Memory B cell (primary cell): Measurements from ENCODE around the gene SRBD1.

Experiments
- ATAC-seq: fragments of 150-1000 bp; cut with Tn5 transposase; 2 replicates; pipeline ENCODE4 v1.10.0; 2021; ENCODE audit warnings: low read depth, mild to moderate bottlenecking, moderate library complexity
- DNase-seq, 2 donors: peaks; one replicate each; pipeline ENCODE4 v3.0.0; 2022; ENCODE audit warnings: low spot score in 2 of 2
- H3K27ac Mint-ChIP-seq: one replicate; pipeline ENCODE4 v1.8.0; 2022; ENCODE audit warnings: mild to moderate bottlenecking, moderate library complexity, mixed read lengths
- H3K27me3 Mint-ChIP-seq: one replicate; pipeline ENCODE4 v1.8.0; 2022; ENCODE audit warnings: mixed read lengths
- H3K36me3 Mint-ChIP-seq: one replicate; pipeline ENCODE4 v1.8.0; 2022; ENCODE audit warnings: mild to moderate bottlenecking, mixed read lengths
- H3K4me1 Mint-ChIP-seq: one replicate; pipeline ENCODE4 v1.8.0; 2022; ENCODE audit warnings: mixed read lengths
- H3K4me3 Mint-ChIP-seq: one replicate; pipeline ENCODE4 v1.8.0; 2022; ENCODE audit warnings: mild to moderate bottlenecking, moderate library complexity, mixed read lengths
- H3K9me3 Mint-ChIP-seq: one replicate; pipeline ENCODE4 v1.8.0; 2022; ENCODE audit warnings: mixed read lengths

SRBD1 gene, protein sequence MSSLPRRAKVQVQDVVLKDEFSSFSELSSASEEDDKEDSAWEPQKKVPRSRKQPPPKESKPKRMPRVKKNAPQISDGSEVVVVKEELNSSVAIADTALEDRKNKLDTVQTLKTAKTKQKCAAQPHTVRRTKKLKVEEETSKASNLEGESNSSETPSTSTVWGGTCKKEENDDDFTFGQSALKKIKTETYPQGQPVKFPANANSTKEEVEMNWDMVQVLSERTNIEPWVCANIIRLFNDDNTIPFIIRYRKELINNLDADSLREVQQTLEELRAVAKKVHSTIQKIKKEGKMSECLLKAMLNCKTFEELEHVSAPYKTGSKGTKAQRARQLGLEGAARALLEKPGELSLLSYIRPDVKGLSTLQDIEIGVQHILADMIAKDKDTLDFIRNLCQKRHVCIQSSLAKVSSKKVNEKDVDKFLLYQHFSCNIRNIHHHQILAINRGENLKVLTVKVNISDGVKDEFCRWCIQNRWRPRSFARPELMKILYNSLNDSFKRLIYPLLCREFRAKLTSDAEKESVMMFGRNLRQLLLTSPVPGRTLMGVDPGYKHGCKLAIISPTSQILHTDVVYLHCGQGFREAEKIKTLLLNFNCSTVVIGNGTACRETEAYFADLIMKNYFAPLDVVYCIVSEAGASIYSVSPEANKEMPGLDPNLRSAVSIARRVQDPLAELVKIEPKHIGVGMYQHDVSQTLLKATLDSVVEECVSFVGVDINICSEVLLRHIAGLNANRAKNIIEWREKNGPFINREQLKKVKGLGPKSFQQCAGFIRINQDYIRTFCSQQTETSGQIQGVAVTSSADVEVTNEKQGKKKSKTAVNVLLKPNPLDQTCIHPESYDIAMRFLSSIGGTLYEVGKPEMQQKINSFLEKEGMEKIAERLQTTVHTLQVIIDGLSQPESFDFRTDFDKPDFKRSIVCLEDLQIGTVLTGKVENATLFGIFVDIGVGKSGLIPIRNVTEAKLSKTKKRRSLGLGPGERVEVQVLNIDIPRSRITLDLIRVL

DNA sequence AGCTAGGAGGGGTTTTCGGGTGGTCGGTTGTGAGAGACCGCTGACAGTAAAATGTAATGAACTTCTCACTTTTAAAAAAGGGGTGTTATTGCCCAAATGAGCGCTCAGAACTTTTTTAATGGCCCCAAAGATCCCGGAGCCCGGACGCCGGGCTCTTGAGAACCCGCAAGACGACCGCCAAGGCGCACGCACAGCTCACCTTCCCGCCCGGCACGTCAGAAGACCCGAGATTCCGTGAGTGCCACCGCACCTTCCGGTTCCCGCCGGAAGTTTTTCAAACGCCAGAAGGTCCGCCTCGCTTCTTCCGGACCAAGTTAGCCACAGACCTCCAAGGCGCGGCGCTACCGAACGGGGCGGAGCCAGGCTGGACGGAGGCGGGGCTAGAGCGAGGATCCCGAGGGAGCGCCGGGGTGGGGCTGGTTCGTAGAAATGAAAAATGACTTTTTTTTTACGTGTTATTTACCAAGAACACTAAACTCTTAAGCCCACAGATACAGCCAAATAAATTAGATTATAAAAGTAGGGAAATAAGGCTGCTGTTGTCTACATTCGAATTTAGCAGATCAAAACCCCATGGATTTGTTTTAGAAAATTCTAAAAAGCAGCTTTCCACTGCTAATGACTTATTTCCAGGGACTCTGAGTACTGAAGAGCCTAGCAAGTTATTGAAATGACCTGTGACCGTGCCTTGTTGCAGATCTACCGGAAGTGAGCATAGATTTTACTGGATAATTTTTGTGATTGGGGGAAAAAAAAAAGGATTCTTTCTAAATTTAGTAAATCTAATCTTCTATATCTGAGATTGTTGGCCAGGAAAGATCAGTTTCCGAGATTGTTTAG is at the start of gene SRBD1:
Gene SRBD1, minus strand, starts transcription at position 248 of the 840 bp plus-strand sequence. CDS start 5,826 bp downstream, outside the sequence.
- no peaks in the 10 kb centered on the region for H3K9me3 Mint-ChIP-seq
- H3K27ac Mint-ChIP-seq = peak within 1 kb of the TSS; percentile 95
- H3K27me3 Mint-ChIP-seq = no peaks in the 10 kb centered on the region
- H3K4me1 Mint-ChIP-seq = peaks cover 23% of the 10 kb centered on the region
- peak within 1 kb of the TSS; percentile 96 for H3K4me3 Mint-ChIP-seq
- ATAC-seq = peak; percentile 88
- DNase-seq = peak; percentile 91
- H3K36me3 Mint-ChIP-seq = peaks cover 2% of the 10 kb centered on the region

DNA sequence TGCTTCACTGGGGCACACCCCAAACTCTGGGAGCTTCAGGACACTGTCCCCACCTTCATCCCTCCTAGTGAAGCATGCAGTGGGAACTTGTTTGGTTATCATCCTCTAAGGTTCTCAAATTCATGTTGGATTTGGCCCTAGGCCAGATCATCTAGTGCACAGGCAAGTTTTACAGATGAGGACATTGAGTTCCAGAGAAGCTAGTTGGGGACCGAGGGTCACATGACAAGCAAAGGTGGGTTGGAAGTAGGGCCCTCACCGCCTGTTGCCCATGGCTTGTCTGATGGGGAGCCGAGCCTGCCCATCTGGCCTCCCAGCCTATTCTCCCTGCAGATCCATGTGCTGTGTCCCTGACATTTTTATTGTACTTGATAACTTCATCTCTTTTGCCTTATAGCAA is 43.2 kb upstream of the SRBD1 start:
- H3K9me3 Mint-ChIP-seq = no peaks in the 10 kb centered on the region
- no peak for ATAC-seq
- H3K27ac Mint-ChIP-seq = no peak overlapping the region
- no peak overlapping the region for H3K4me3 Mint-ChIP-seq
- peaks cover 41% of the 10 kb centered on the region for H3K4me1 Mint-ChIP-seq
- peaks cover 5% of the 10 kb centered on the region for H3K36me3 Mint-ChIP-seq
- no peaks in the 10 kb centered on the region for H3K27me3 Mint-ChIP-seq
- DNase-seq = no peak

DNA sequence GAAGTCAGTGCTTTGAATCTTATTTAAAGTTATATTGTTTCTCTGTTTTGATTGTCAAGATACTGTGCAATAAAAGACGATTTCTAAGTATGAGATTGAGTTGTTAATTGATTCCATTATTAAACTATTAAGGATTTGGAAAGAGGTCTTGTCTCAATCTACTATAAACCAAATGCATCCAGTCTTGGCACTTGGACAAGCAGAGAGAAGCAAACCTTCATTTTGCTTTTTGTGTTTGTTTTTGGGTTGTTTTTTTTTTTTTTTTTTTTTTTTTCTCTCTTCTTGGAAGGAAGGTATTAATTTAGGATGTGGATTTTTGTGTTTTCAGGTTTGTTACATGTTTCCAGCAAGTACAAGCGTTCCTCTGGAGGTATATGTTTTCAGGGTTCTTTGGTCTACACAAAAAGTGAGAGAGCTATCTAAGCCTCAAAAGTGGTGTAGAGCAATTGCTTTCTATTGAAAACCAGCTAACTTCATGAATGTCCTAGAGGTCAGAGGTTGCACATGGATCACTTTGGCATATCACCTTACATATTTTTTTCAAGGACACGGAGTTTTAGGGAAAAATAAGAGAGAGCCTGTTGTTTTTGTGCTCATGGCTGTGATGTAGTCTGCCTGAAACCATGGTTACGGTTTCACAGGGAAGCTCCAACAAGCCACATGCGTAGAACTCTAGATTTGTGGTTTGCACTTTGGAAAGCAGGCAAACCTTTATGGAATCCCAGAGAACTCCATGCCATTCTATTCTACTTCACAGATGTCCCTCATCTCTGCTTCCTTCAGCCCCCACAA is 42.3 kb upstream of the SRBD1 start:
- H3K4me1 Mint-ChIP-seq = peaks cover 37% of the 10 kb centered on the region
- H3K27me3 Mint-ChIP-seq = no peaks in the 10 kb centered on the region
- ATAC-seq (no peak), DNase-seq (no peak)
- H3K36me3 Mint-ChIP-seq = peaks cover 1% of the 10 kb centered on the region
- peak overlapping the region; percentile 82 for H3K27ac Mint-ChIP-seq
- no peaks in the 10 kb centered on the region for H3K9me3 Mint-ChIP-seq
- H3K4me3 Mint-ChIP-seq = peak overlapping the region; percentile 89

DNA sequence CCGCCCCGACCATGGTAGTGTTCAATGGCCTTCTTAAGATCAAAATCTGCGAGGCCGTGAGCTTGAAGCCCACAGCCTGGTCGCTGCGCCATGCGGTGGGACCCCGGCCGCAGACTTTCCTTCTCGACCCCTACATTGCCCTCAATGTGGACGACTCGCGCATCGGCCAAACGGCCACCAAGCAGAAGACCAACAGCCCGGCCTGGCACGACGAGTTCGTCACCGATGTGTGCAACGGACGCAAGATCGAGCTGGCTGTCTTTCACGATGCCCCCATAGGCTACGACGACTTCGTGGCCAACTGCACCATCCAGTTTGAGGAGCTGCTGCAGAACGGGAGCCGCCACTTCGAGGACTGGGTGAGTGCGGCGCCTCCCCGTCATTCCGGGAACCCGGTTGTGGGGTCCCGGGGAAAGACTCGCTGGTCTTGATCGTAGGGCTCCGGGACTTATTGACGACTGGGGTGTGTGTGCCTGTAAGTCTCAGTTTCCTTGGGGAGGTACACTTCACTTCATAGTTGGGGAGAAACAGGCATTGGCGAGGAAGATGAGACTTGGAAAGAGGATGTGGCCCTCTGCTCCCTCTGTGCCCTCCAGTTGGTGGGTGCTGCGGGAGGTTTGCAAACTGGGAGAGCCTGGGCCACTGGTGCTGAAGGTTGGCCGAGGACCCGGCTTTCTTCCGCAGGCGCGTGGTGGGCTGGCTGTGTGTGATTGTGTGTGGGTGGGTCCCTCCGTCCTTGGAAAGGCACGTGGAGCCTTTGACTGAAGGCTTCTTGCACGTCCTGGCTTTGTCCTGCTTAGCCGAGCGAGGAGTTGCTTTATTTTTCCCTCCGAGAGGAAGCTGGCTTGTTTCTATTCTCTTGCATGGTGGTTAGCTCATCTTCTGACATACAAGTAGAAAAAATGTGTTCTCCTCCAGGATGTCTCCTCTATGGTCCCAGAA is 41.3 kb upstream of the SRBD1 start:
- no peak for ATAC-seq
- H3K36me3 Mint-ChIP-seq = no peaks in the 10 kb centered on the region
- H3K27ac Mint-ChIP-seq = peak overlapping the region; percentile 82
- DNase-seq = peak in 1 of 2 donors; percentile 27
- peaks cover 38% of the 10 kb centered on the region for H3K4me1 Mint-ChIP-seq
- H3K27me3 Mint-ChIP-seq = no peaks in the 10 kb centered on the region
- no peaks in the 10 kb centered on the region for H3K9me3 Mint-ChIP-seq
- peak overlapping the region; percentile 89 for H3K4me3 Mint-ChIP-seq

DNA sequence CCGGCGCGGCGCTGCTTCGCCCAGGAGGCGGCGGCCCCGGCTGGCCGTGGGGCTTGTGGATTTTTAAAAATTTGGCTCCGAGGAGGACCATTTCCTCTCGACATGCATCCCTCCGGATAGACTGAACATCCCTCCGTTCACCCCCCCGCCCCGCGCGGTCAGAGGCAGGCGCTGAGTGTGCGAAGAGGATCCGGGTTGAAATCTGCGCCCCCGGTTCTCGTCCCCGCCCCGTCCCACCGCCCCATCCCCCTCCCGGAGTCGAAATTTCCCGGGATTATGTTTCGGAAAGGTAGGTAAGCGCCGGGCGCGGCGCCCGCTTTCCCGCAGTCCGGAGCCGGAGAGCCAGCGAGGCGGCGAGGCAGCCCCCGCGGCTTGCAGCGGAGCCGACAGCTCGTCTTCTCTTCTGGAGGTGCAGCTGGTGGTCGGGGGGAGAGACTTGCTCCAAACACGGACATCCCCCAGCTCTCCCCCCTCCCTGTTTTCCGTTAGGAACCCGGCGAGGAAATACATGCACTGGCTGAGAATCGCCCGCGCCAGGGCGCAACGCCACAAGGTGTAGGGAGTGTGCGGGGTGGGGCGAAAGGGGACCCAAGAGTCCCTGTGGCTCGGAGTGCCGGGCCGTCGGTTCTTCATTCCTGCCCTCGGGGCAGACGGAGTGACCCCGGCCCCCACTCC is 40.5 kb upstream of the SRBD1 start, which contains the start of gene PRKCE:
Gene PRKCE, plus strand, starts transcription at position 261 of the 675 bp plus-strand sequence.
- Mint-ChIP-seq H3K27me3 (no peaks in the 10 kb centered on the region), H3K36me3 (no peaks in the 10 kb centered on the region), H3K9me3 (no peaks in the 10 kb centered on the region), H3K4me1 (peaks cover 35% of the 10 kb centered on the region), H3K4me3 (peak within 1 kb of the TSS; percentile 89), H3K27ac (peak within 1 kb of the TSS; percentile 91)
- DNase-seq (peak; percentile 24 to 42), ATAC-seq (peak; percentile 14)

DNA sequence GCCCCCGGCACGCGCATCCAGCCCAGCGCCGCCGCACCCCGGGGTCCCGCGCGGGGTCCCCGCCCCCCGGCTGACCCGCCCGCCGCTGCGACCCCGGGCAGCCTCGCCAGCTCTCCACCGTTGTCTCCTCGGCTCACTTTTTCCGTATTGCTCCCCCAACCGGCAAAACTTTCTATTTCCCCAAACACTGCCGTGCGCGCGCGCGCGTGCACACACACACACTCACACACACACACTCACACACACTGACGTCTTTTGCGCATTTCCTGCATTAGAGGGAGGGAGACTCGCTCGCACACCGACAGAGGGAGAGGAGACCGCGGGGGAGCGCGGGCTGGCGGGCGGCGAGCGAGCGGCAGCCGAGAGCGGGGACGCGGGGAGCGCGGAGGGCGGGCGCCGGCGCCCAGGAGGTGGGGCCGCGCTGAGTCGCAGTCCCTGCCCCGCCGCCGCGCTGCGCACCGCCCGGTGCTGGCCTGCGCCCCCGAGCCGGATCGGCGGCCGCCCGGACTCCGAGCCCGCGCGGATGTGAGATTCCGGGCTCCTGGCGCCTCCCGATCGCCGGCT is 39.9 kb upstream of the SRBD1 start:
- no peaks in the 10 kb centered on the region for H3K27me3 Mint-ChIP-seq
- no peaks in the 10 kb centered on the region for H3K9me3 Mint-ChIP-seq
- H3K4me3 Mint-ChIP-seq = peak overlapping the region; percentile 89
- H3K27ac Mint-ChIP-seq = peak overlapping the region; percentile 91
- DNase-seq = peak; percentile 94 to 96
- peak; percentile 86 for ATAC-seq
- H3K36me3 Mint-ChIP-seq = no peaks in the 10 kb centered on the region
- peaks cover 32% of the 10 kb centered on the region for H3K4me1 Mint-ChIP-seq

DNA sequence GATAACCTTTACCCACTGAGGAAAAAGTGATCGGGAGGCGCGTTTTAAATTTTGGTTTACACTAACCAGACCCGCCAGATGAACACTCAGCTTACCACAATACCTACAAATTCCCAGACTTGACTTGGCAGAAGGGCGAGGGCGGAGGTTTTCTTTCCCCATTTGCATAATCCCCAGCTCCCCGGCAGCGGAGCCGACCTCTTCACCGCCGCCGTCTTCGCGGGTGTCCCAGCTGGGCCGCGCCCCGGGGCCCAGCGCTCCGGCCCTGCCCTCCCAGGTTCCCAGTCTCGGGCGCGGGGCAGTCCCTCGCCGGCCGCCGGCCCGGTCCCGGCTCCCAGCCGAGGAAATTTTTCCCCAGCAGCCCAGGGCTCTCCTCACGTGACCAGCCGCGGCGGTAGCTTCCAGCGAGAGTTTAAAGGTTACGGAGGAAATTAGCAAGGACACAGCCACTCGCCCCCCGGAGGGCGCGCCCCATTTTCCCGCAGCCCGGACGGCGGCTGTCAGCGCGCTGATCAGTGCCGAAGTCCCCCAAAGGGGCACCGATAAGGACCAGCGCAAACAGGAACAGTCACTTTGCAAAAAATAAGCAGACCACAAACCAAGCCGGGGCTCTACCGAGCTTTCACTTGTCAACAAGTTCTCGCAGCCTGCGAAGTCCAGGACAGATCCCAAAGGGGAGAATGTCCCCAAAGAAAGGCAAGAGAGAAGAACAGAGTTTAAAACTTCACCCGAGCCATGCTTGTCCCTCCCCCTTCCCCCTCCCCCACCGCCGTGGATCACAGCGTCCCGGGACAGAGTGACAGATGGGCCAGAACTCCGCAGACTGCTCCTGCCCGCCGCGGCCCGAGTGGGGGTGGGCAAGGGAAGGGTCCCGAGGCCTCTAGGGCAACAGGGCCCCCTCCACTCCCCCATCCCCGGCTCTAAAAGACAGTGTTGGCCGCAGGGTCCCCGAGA is 39.1 kb upstream of the SRBD1 start:
- peak overlapping the region; percentile 89 for H3K4me3 Mint-ChIP-seq
- ATAC-seq = peak; percentile 19
- peak; percentile 46 to 48 for DNase-seq
- no peaks in the 10 kb centered on the region for H3K36me3 Mint-ChIP-seq
- no peaks in the 10 kb centered on the region for H3K9me3 Mint-ChIP-seq
- peaks cover 30% of the 10 kb centered on the region for H3K4me1 Mint-ChIP-seq
- peak overlapping the region; percentile 91 for H3K27ac Mint-ChIP-seq
- no peaks in the 10 kb centered on the region for H3K27me3 Mint-ChIP-seq

DNA sequence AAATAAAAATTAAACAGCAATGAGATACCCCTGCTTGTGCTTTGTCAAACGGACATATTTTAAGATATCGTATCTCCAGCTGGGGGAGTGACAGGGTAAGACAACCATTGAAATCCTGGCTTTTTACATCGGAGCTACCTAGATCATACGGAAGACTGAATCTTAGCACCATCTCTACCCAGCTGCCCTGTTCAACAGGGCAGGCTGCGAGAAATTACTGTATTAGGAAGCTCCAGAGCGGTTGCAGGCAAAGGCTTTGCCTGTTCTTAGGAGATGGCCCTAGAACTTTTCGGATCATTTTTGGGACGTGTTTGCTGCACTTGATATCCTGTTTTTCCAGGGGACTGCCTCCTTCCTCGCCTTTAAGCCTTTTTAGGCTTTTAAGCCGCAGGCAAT is 38.4 kb upstream of the SRBD1 start:
- Mint-ChIP-seq H3K4me1 (peaks cover 29% of the 10 kb centered on the region), H3K4me3 (peak overlapping the region; percentile 89), H3K36me3 (no peaks in the 10 kb centered on the region), H3K27ac (peak overlapping the region; percentile 91), H3K9me3 (no peaks in the 10 kb centered on the region), H3K27me3 (no peaks in the 10 kb centered on the region)
- no peak for ATAC-seq
- no peak for DNase-seq

DNA sequence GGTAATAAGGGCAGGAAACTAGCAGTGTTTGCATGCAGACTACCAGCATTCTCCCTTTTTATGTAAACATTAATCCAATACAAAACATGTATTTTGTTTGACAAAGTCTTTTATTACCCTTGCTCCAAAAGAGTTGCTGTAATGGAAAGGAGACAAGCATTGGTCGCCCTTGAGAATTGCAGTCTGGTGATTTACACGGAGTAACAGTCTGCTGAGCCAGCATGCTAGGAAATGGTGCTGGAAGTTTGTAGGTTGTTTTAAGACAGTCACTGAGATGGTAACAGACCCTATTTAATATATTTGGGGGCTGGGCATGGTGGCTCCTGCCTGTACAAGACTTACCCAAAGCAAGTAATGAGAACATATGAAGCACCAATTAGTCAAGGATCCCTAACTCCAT is 37.6 kb upstream of the SRBD1 start:
- no peak overlapping the region for H3K4me3 Mint-ChIP-seq
- ATAC-seq (no peak), DNase-seq (no peak)
- H3K9me3 Mint-ChIP-seq = no peaks in the 10 kb centered on the region
- H3K4me1 Mint-ChIP-seq = peaks cover 25% of the 10 kb centered on the region
- H3K27ac Mint-ChIP-seq = peak overlapping the region; percentile 17
- no peaks in the 10 kb centered on the region for H3K36me3 Mint-ChIP-seq
- no peaks in the 10 kb centered on the region for H3K27me3 Mint-ChIP-seq

DNA sequence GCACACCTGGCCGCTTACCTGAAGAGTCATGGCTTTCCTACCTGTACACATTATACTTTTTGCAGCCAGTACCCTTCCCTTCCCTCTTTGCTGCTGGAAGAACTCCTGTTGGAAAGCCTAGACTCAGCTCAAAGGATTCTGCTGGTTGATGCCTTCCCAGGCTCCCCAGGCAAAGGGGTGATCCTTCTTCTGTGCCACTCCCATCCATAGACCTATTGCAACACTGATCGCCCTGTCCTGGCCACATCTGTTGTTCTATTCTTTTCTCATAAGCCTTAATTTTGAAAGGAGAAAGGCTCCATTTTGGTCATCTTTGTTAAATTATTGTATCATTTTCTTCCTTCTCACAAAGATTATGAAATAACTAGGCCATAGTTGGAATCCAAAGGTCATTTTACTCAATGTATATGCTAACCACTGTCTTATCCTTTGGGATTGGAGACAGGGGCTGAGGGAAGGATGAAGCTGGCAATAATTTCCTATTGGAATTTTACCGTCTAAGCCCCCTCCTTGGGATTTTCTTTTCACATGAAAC is 37.0 kb upstream of the SRBD1 start:
- DNase-seq (no peak), ATAC-seq (no peak)
- H3K36me3 Mint-ChIP-seq = no peaks in the 10 kb centered on the region
- H3K4me3 Mint-ChIP-seq = no peak overlapping the region
- H3K9me3 Mint-ChIP-seq = no peaks in the 10 kb centered on the region
- peaks cover 22% of the 10 kb centered on the region for H3K4me1 Mint-ChIP-seq
- H3K27me3 Mint-ChIP-seq = no peaks in the 10 kb centered on the region
- peak overlapping the region; percentile 17 for H3K27ac Mint-ChIP-seq
